Thoracic aorta (tissue), 2 donors: ENCODE results near the gene CACNA2D1. TPM values are rescaled to one million over a fixed set of nuclear protein-coding genes. Genes with fewer than 3 reads are reported as not detected.

Source experiments
- ATAC-seq: fragments of 150-250 bp; one replicate; pipeline ENCODE4 v1.8.0; 2017; ENCODE audit warnings: low read depth; ENCODE audit not compliant: insufficient number of reproducible peaks, low FRiP score
- DNase-seq: peaks from one replicate; pipeline ENCODE4 v3.0.0-alpha.2; 2020; ENCODE audit warnings: low spot score
- H3K27ac ChIP-seq, 2 donors: fragments of 200-600 bp; sonication (generic); 1 replicate in 1 of 2; 2 replicates in 1 of 2; pipeline ENCODE4 v1.5.1; 2016; ENCODE audit warnings: mild to moderate bottlenecking in 2 of 2, moderate library complexity in 2 of 2
- H3K27me3 ChIP-seq: fragments of 200-600 bp; sonication (generic); replicated peaks from 2 replicates; pipeline ENCODE4 v1.6.0; 2016; ENCODE audit warnings: mild to moderate bottlenecking; ENCODE audit not compliant: insufficient read depth
- H3K36me3 ChIP-seq: fragments of 200-600 bp; sonication (generic); one replicate; pipeline ENCODE4 v1.5.1; 2016
- H3K4me1 ChIP-seq, 2 donors: fragments of 200-600 bp; sonication (generic); 1 replicate in 1 of 2; 2 replicates in 1 of 2; pipeline versions ENCODE4 v1.5.1 to v1.6.0; 2016; ENCODE audit warnings: low read depth in 2 of 2, mild to moderate bottlenecking in 1 of 2; ENCODE audit not compliant: control insufficient read depth in 1 of 2
- H3K4me3 ChIP-seq: fragments of 200-600 bp; sonication (generic); 2 replicates; pipeline ENCODE4 v1.5.1; 2016; ENCODE audit warnings: mild to moderate bottlenecking
- H3K9me3 ChIP-seq: fragments of 200-600 bp; sonication (generic); 2 replicates; pipeline ENCODE4 v1.5.1; 2016
- CTCF ChIP-seq: fragments of 200-600 bp; sonication (generic); IDR thresholded peaks from one replicate; pipeline ENCODE4 v1.5.1; 2019; ENCODE audit warnings: antibody characterized with exemption
- total RNA-seq, 2 donors: library from RNA; depleted of rRNA; stranded (reverse); fragments of >200 nt; gene quantifications; one replicate each; pipeline versions ENCODE4 v1.1.0 to v1.2.3, GENCODE V29; 2016

CACNA2D1 gene
- total RNA-seq, 2 donors from 2014 or later: 44.4 to 44.7 TPM

GRCh38 chr7:82224529-82224928, 219.0 kb downstream of the CACNA2D1 start:
- Histone ChIP-seq H3K27me3 (no peaks in the 10 kb centered on the region), H3K9me3 (no peaks in the 10 kb centered on the region), H3K4me1 (no peaks in the 10 kb centered on the region), H3K4me3 (no peak overlapping the region), H3K27ac (no peak overlapping the region), H3K36me3 (no peaks in the 10 kb centered on the region)
- ATAC-seq (no peak), DNase-seq (no peak)
- TF ChIP-seq CTCF: no peak

GRCh38 chr7:82223580-82223979, 220.0 kb downstream of the CACNA2D1 start:
- H3K27ac ChIP-seq: no peak overlapping the region
- no peak for ATAC-seq
- no peaks in the 10 kb centered on the region for H3K4me1 ChIP-seq
- no peak for DNase-seq
- no peaks in the 10 kb centered on the region for H3K36me3 ChIP-seq
- no peaks in the 10 kb centered on the region for H3K9me3 ChIP-seq
- no peaks in the 10 kb centered on the region for H3K27me3 ChIP-seq
- H3K4me3 ChIP-seq: no peak overlapping the region
- TF ChIP-seq CTCF: no peak

GRCh38 chr7:82221152-82221674, 222.4 kb downstream of the CACNA2D1 start:
- Histone ChIP-seq H3K27me3 (no peaks in the 10 kb centered on the region), H3K27ac (no peak overlapping the region), H3K36me3 (no peaks in the 10 kb centered on the region), H3K9me3 (no peaks in the 10 kb centered on the region), H3K4me3 (no peak overlapping the region), H3K4me1 (no peaks in the 10 kb centered on the region)
- DNase-seq (no peak), ATAC-seq (no peak)
- no peak for TF ChIP-seq CTCF

GRCh38 chr7:82212466-82212865, 231.1 kb downstream of the CACNA2D1 start:
- DNase-seq (no peak), ATAC-seq (no peak)
- Histone ChIP-seq H3K36me3 (no peaks in the 10 kb centered on the region), H3K27ac (no peak overlapping the region), H3K4me3 (no peak overlapping the region), H3K4me1 (no peaks in the 10 kb centered on the region), H3K9me3 (no peaks in the 10 kb centered on the region), H3K27me3 (no peaks in the 10 kb centered on the region)
- TF ChIP-seq CTCF: no peak

- H3K4me3 ChIP-seq: no peak overlapping the region
- no peak for DNase-seq
- no peak for ATAC-seq
- no peak for TF ChIP-seq CTCF
- no peaks in the 10 kb centered on the region for H3K27me3 ChIP-seq
- H3K4me1 ChIP-seq: no peaks in the 10 kb centered on the region
- H3K9me3 ChIP-seq: no peaks in the 10 kb centered on the region
- no peak overlapping the region for H3K27ac ChIP-seq
- H3K36me3 ChIP-seq: no peaks in the 10 kb centered on the region
Measured at GRCh38 chr7:82211333-82211732, 232.2 kb downstream of the CACNA2D1 start.
